ENCODE data around the gene C19orf25. TPM values are rescaled to one million over a fixed set of nuclear protein-coding genes. Genes with fewer than 3 reads are reported as not detected.
A peak's percentile ranks its signal among the peaks of the same experiment; 100 is the strongest.

C19orf25 gene
- total RNA-seq, 2 donors from 2014 or later = 40.0 to 51.1 TPM

- DNase-seq = no peak
- no peaks in the 10 kb centered on the region for H3K27me3 Mint-ChIP-seq (ENCODE audit: insufficient read depth)
- H3K27ac ChIP-seq (ENCODE audit: low read depth, low read length) = no peak overlapping the region
- H3K36me3 Mint-ChIP-seq (ENCODE audit: low read depth) = peaks cover 50% of the 10 kb centered on the region
- no peaks in the 10 kb centered on the region for H3K4me1 Mint-ChIP-seq
- no peak overlapping the region for H3K9ac ChIP-seq (ENCODE audit: extremely low read depth, low read length, poor library complexity, severe bottlenecking)
- H3K4me3 Mint-ChIP-seq = no peak overlapping the region
- H3K27me3 ChIP-seq (ENCODE audit: control insufficient read depth, insufficient read depth, low read length, poor library complexity, severe bottlenecking) = no peaks in the 10 kb centered on the region
- H3K9me3 ChIP-seq (ENCODE audit: control insufficient read depth, low read length) = no peaks in the 10 kb centered on the region
- no peaks in the 10 kb centered on the region for H3K4me1 ChIP-seq (ENCODE audit: control insufficient read depth, insufficient read depth, low read length)
- H3K36me3 ChIP-seq (ENCODE audit: control insufficient read depth, insufficient read depth, low read length) = peaks cover 81% of the 10 kb centered on the region
- no peak overlapping the region for H3K4me3 ChIP-seq (ENCODE audit: low read length)
- no peak overlapping the region for H3K27ac Mint-ChIP-seq
- no peaks in the 10 kb centered on the region for H3K9me3 Mint-ChIP-seq
- WGBS, 2 experiments (ENCODE audit: insufficient coverage in 1 of 2, insufficient read length in 1 of 2) = 95 to 98% methylated on average over 20 to 27 of the region's 27 CpGs
- no peak for TF ChIP-seq CTCF (conservative IDR thresholded peaks at IDR 0.05)
Observed at GRCh38 chr19:1427221-1427920, 51.6 kb downstream of the C19orf25 start.

GRCh38 chr19:1426736-1427135, 52.3 kb downstream of the C19orf25 start:
- H3K9me3 Mint-ChIP-seq = no peaks in the 10 kb centered on the region
- 97 to 98% methylated on average over 8 to 9 of the region's 9 CpGs for WGBS, 2 experiments (ENCODE audit: insufficient coverage in 1 of 2, insufficient read length in 1 of 2)
- H3K36me3 Mint-ChIP-seq (ENCODE audit: low read depth) = peaks cover 48% of the 10 kb centered on the region
- Histone ChIP-seq H3K4me1 (ENCODE audit: control insufficient read depth, insufficient read depth, low read length) (no peaks in the 10 kb centered on the region), H3K36me3 (ENCODE audit: control insufficient read depth, insufficient read depth, low read length) (peaks cover 81% of the 10 kb centered on the region), H3K9me3 (ENCODE audit: control insufficient read depth, low read length) (no peaks in the 10 kb centered on the region), H3K27ac (ENCODE audit: low read depth, low read length) (peak overlapping the region; percentile 71), H3K27me3 (ENCODE audit: control insufficient read depth, insufficient read depth, low read length, poor library complexity, severe bottlenecking) (no peaks in the 10 kb centered on the region), H3K9ac (ENCODE audit: extremely low read depth, low read length, poor library complexity, severe bottlenecking) (no peak overlapping the region), H3K4me3 (ENCODE audit: low read length) (no peak overlapping the region)
- no peak for TF ChIP-seq CTCF (conservative IDR thresholded peaks at IDR 0.05)
- no peaks in the 10 kb centered on the region for H3K4me1 Mint-ChIP-seq
- H3K27ac Mint-ChIP-seq = no peak overlapping the region
- no peak for DNase-seq
- no peaks in the 10 kb centered on the region for H3K27me3 Mint-ChIP-seq (ENCODE audit: insufficient read depth)
- H3K4me3 Mint-ChIP-seq = no peak overlapping the region

GRCh38 chr19:1425902-1426301, 53.1 kb downstream of the C19orf25 start:
- H3K27me3 Mint-ChIP-seq (ENCODE audit: insufficient read depth) = no peaks in the 10 kb centered on the region
- no peak overlapping the region for H3K4me3 Mint-ChIP-seq
- peak overlapping the region; percentile 71 for H3K27ac ChIP-seq (ENCODE audit: low read depth, low read length)
- no peaks in the 10 kb centered on the region for H3K9me3 Mint-ChIP-seq
- no peaks in the 10 kb centered on the region for H3K4me1 ChIP-seq (ENCODE audit: control insufficient read depth, insufficient read depth, low read length)
- WGBS, 2 experiments (ENCODE audit: insufficient coverage in 1 of 2, insufficient read length in 1 of 2) = 91 to 95% methylated on average over 11 to 14 of the region's 14 CpGs
- no peaks in the 10 kb centered on the region for H3K4me1 Mint-ChIP-seq
- no peak overlapping the region for H3K9ac ChIP-seq (ENCODE audit: extremely low read depth, low read length, poor library complexity, severe bottlenecking)
- no peak for TF ChIP-seq CTCF (conservative IDR thresholded peaks at IDR 0.05)
- no peak for DNase-seq
- peaks cover 47% of the 10 kb centered on the region for H3K36me3 Mint-ChIP-seq (ENCODE audit: low read depth)
- H3K27me3 ChIP-seq (ENCODE audit: control insufficient read depth, insufficient read depth, low read length, poor library complexity, severe bottlenecking) = no peaks in the 10 kb centered on the region
- H3K36me3 ChIP-seq (ENCODE audit: control insufficient read depth, insufficient read depth, low read length) = peaks cover 82% of the 10 kb centered on the region
- H3K4me3 ChIP-seq (ENCODE audit: low read length) = no peak overlapping the region
- peak overlapping the region; percentile 55 for H3K27ac Mint-ChIP-seq
- no peaks in the 10 kb centered on the region for H3K9me3 ChIP-seq (ENCODE audit: control insufficient read depth, low read length)

Measured in endodermal cell (in vitro differentiated cells).